NB4 (cell line): ENCODE data around the gene ABHD14A.

Experiments used
- CTCF ChIP-seq: IDR thresholded peaks from one replicate; pipeline ENCODE4 v1.5.1; 2012; ENCODE audit warnings: low read depth, low read length
- POLR2A ChIP-seq: IDR thresholded peaks from 2 replicates; pipeline ENCODE4 v1.6.1; 2011; ENCODE audit warnings: mild to moderate bottlenecking; ENCODE audit not compliant: insufficient read length; ENCODE audit errors: extremely low read depth

DNA sequence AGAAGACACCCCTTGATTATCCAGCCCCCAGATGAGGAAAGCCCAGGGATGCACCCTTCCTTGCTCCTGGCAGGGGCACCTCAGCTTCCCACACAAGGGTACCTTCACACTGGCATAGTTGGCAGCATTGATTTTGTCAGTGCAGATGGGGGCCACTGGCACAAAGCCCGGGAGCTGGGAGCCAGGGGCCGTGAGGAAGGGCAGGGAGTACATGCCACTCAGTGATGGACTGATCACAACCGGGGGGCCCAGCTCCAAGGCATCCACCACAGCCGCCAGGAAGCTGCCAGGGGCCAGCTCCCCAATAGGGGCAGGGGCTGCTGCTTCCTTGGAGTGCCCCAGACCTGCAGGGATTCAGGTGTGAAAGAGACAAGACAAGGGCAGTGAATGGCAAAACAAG lies 5.0 kb upstream of the ABHD14A start:
- no peak for TF ChIP-seq POLR2A
- TF ChIP-seq CTCF, result no peak
